ENCODE results near the gene WDR59. TPM values are rescaled to one million over a fixed set of nuclear protein-coding genes. Genes with fewer than 3 reads are reported as not detected.

Gene WDR59
- total RNA-seq, 2 donors from 2014 or later, result 28.8 to 36.8 TPM

DNA sequence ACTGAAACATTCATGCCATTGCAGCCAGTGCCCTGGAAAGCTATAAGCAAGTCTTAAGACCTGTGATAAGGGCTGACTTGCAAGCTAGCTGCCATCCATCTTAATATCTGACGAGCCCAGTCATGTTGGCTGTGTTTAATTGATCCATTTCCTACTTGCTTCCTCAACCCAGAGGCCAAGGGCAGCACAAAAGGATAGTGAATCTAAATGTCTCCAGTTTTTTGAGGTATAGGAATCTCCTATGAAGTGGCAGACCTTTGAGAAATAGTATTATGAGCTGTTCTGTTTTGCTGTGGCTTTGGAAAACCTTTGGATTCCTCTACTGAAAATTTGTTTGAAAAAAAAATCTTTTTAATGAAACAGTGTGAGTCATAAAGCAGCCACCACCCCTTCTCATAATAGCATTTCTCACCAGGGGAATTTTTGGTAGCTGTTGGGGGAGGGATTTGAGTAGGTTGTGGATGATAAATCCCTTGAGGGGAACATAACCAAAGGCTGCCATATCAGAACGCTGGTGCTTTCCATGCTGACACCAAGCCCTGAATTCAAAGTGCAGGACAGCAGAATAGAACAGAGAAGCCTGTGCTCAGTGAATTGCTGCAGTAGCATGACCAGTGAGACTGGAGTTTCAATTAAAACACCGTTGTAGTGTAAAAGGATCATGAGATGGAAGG is 26.8 kb upstream of the WDR59 start:
- peak; percentile 33 for DNase-seq (ENCODE audit: low spot score)
- H3K27me3 ChIP-seq (replicated peaks; ENCODE audit: insufficient read depth), result no peaks in the 10 kb centered on the region
- TF ChIP-seq, protein P1, sequence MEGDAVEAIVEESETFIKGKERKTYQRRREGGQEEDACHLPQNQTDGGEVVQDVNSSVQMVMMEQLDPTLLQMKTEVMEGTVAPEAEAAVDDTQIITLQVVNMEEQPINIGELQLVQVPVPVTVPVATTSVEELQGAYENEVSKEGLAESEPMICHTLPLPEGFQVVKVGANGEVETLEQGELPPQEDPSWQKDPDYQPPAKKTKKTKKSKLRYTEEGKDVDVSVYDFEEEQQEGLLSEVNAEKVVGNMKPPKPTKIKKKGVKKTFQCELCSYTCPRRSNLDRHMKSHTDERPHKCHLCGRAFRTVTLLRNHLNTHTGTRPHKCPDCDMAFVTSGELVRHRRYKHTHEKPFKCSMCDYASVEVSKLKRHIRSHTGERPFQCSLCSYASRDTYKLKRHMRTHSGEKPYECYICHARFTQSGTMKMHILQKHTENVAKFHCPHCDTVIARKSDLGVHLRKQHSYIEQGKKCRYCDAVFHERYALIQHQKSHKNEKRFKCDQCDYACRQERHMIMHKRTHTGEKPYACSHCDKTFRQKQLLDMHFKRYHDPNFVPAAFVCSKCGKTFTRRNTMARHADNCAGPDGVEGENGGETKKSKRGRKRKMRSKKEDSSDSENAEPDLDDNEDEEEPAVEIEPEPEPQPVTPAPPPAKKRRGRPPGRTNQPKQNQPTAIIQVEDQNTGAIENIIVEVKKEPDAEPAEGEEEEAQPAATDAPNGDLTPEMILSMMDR (IDR thresholded peaks at IDR 0.05), result no peak
- peak; percentile 98 for ATAC-seq (ENCODE audit: insufficient number of reproducible peaks, low FRiP score, low read depth)
- H3K9me3 ChIP-seq, result no peaks in the 10 kb centered on the region
- H3K36me3 ChIP-seq, result no peaks in the 10 kb centered on the region
- peak overlapping the region; percentile 67 to 86 for H3K27ac ChIP-seq
- peak overlapping the region; percentile 49 for H3K4me3 ChIP-seq
- H3K4me1 ChIP-seq (ENCODE audit: control insufficient read depth in 1 of 2, low read depth in 2 of 2), result peaks cover 14 to 30% of the 10 kb centered on the region in 2 donors

DNA sequence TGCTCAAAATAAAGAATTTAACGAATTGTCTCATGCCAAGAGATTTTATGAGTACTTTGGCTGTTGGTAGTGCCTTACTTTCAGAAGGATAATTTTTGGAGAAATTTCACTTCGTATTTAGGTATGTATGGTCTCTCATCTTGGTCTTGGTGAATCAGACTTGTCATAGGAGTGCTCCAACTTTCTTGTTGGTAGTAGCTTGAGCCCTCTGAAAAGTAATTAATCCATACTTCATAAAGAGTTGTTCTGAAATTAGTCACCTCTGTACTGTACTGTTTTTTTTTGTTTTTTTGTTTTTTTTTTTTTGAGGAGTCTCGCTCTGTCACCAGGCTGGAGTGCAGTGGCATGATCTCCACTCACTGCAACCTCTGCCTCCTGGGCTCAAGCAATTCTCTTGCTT is 25.5 kb upstream of the WDR59 start:
- ATAC-seq (ENCODE audit: insufficient number of reproducible peaks, low FRiP score, low read depth), result no peak
- no peak for DNase-seq (ENCODE audit: low spot score)
- TF ChIP-seq, protein P1 (IDR thresholded peaks at IDR 0.05), result no peak
- Histone ChIP-seq H3K9me3 (no peaks in the 10 kb centered on the region), H3K4me3 (no peak overlapping the region), H3K27me3 (replicated peaks; ENCODE audit: insufficient read depth) (no peaks in the 10 kb centered on the region), H3K36me3 (no peaks in the 10 kb centered on the region), H3K27ac (peak overlapping the region in 1 of 2 donors; percentile 86), H3K4me1 (ENCODE audit: control insufficient read depth in 1 of 2, low read depth in 2 of 2) (peaks cover 14 to 30% of the 10 kb centered on the region in 2 donors)

DNA sequence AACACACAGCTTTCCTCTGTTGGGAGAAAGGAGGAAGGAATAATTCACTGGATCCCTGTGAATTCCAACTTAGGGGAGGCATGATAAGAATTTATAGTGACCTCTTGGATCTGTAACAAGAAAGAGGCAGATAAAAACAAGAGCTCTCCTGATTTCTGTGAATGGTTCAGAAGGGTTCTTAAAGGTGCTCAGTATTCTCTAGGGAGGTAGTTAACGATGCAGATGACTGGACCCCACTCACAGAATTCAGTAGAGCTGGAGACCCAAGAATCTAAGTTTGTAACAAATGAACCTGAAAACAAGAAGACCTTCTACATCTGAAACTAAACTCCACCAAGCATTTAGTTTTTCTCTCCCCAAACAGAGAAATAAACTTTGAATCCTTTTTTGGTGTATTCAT is 22.5 kb upstream of the WDR59 start:
- Histone ChIP-seq H3K4me3 (no peak overlapping the region), H3K36me3 (no peaks in the 10 kb centered on the region), H3K9me3 (no peaks in the 10 kb centered on the region), H3K4me1 (ENCODE audit: control insufficient read depth in 1 of 2, low read depth in 2 of 2) (peaks cover 13 to 17% of the 10 kb centered on the region in 2 donors), H3K27me3 (replicated peaks; ENCODE audit: insufficient read depth) (no peaks in the 10 kb centered on the region), H3K27ac (no peak overlapping the region)
- DNase-seq (ENCODE audit: low spot score) (no peak), ATAC-seq (ENCODE audit: insufficient number of reproducible peaks, low FRiP score, low read depth) (no peak)
- TF ChIP-seq, protein P1 (IDR thresholded peaks at IDR 0.05), result no peak

DNA sequence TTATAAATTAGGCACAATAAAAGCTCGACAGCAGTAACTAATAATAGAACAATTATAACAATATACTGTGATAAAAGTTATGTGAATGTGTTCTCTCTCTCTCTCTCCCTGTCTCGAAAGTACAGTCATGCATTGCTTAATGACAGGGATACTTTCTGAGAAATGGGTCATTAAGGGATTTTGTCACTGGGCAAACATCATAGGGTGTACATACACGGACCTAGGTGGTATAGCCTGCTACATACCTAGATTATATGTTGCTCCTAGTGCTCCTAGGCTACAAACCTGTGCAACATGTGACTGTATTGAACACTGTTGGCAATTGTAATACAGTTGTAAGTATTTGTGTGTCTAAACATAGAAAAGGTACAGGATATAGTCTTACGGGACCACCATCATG is 20.8 kb upstream of the WDR59 start:
- ATAC-seq (ENCODE audit: insufficient number of reproducible peaks, low FRiP score, low read depth) (no peak), DNase-seq (ENCODE audit: low spot score) (no peak)
- Histone ChIP-seq H3K4me1 (ENCODE audit: control insufficient read depth in 1 of 2, low read depth in 2 of 2) (peaks cover 0 to 13% of the 10 kb centered on the region in 2 donors), H3K36me3 (no peaks in the 10 kb centered on the region), H3K4me3 (no peak overlapping the region), H3K27ac (no peak overlapping the region), H3K9me3 (no peaks in the 10 kb centered on the region), H3K27me3 (replicated peaks; ENCODE audit: insufficient read depth) (no peaks in the 10 kb centered on the region)
- TF ChIP-seq, protein P1 (IDR thresholded peaks at IDR 0.05), result no peak

DNA sequence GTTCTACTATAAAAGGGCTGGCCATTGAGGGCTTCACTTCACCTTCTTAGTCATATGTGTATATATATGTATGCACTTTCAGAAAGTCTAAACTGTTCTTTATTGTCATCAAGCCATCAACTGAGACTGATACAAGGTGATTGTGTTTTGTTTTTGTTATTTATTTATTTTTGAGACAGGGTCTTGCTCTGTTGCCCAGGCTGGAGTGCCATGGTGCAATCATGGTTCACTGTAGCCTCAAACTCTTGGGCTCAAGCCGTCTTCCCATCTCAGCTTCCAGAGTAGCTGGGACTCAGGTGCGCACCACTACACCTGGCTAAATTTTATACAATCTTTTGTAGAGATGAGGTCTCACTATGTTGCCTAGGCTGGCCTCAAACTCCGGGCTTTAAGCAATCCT is 19.5 kb upstream of the WDR59 start:
- TF ChIP-seq, protein P1 (IDR thresholded peaks at IDR 0.05), result no peak
- Histone ChIP-seq H3K36me3 (no peaks in the 10 kb centered on the region), H3K4me1 (ENCODE audit: control insufficient read depth in 1 of 2, low read depth in 2 of 2) (peaks cover 0 to 21% of the 10 kb centered on the region in 2 donors), H3K9me3 (no peaks in the 10 kb centered on the region), H3K27me3 (replicated peaks; ENCODE audit: insufficient read depth) (no peaks in the 10 kb centered on the region), H3K27ac (no peak overlapping the region), H3K4me3 (no peak overlapping the region)
- no peak for DNase-seq (ENCODE audit: low spot score)
- ATAC-seq (ENCODE audit: insufficient number of reproducible peaks, low FRiP score, low read depth), result no peak
